Activated CD8-positive, alpha-beta T cell treated with anti-CD3 and anti-CD28 coated beads for 36 hours (primary cell): ENCODE measurements around the gene TRHDE. TPM values are rescaled to one million over a fixed set of nuclear protein-coding genes. Genes with fewer than 3 reads are reported as not detected.

Experiments used
- ATAC-seq: fragments of 200-7000 bp; cut with Tn5 transposase; one replicate; pipeline ENCODE4 v1.10.0; 2021; ENCODE audit warnings: mild to moderate bottlenecking, moderate library complexity
- CTCF ChIA-PET: fragments of 350-600 bp; sonication (Branson Sonifier 250); formaldehyde crosslinking; loops from one replicate; lab custom pipeline; 2021; ENCODE audit warnings: antibody characterized with exemption; lab: Charles Lee
- POLR2A ChIA-PET: fragments of 350-600 bp; sonication (Branson Sonifier 250); formaldehyde crosslinking; loops from one replicate; lab custom pipeline; 2021; ENCODE audit warnings: antibody characterized with exemption; lab: Charles Lee
- DNase-seq: peaks from one replicate; pipeline ENCODE4 v3.0.0-alpha.2; 2020
- H3K27ac Mint-ChIP-seq: one replicate; pipeline ENCODE4 v1.8.0; 2021; ENCODE audit warnings: mild to moderate bottlenecking, mixed read lengths
- H3K27me3 Mint-ChIP-seq: one replicate; pipeline ENCODE4 v1.8.0; 2021; ENCODE audit warnings: mixed read lengths
- H3K36me3 Mint-ChIP-seq: one replicate; pipeline ENCODE4 v1.8.0; 2021; ENCODE audit warnings: low read depth, mixed read lengths
- H3K4me1 Mint-ChIP-seq: one replicate; pipeline ENCODE4 v1.8.0; 2021; ENCODE audit warnings: low read depth, mixed read lengths
- H3K4me3 Mint-ChIP-seq: one replicate; pipeline ENCODE4 v1.8.0; 2021; ENCODE audit warnings: mild to moderate bottlenecking, moderate library complexity, mixed read lengths
- H3K9me3 Mint-ChIP-seq: one replicate; pipeline ENCODE4 v1.8.0; 2021; ENCODE audit warnings: mixed read lengths
- CTCF ChIP-seq: fragments of 200-600 bp; IDR thresholded peaks from one replicate; pipeline ENCODE4 v1.8.0; 2022; ENCODE audit warnings: antibody characterized with exemption, mild to moderate bottlenecking
- intact Hi-C: fragments of 100-400 bp; cut with micrococcal nuclease; formaldehyde crosslinking; loops from one replicate; pipeline ENCODE4 v1.10.0; 2022
- total RNA-seq, 2 experiments: library from RNA; stranded (reverse); gene quantifications; one replicate each; pipeline ENCODE4 v1.2.3, GENCODE V29; 2021

TRHDE gene
- total RNA-seq, 2 experiments from 2014 or later: not detected

DNA sequence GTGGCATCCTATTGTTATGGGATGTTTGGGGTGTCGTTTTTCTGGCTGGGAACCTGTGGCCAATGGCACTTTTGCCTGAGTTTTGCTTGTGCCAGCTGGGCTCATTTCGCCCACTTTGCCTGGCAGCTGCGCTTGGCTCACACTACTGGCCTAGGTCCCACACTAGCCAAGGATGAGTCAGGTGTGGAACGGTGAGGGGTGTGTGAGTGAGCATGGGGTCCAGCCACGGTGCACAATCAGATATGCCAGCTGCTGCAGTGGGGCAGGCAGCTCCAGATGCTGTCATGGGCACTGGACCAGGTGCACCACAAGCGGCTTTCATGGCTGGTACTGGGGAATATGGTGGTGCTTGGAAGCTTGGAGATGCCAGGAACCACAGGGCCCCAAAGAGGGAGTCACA, 21.5 kb downstream of the TRHDE start:
- ChIA-PET CTCF (no interaction called here), POLR2A (no interaction called here)
- Mint-ChIP-seq H3K27ac (no peak overlapping the region), H3K36me3 (no peaks in the 10 kb centered on the region), H3K4me3 (no peak overlapping the region), H3K27me3 (no peaks in the 10 kb centered on the region), H3K9me3 (no peaks in the 10 kb centered on the region), H3K4me1 (no peaks in the 10 kb centered on the region)
- no peak for TF ChIP-seq CTCF
- intact Hi-C loops: no loop called here
- ATAC-seq: no peak
- DNase-seq: no peak

GRCh38 chr12:72295101-72295500, 22.9 kb downstream of the TRHDE start:
- H3K27ac Mint-ChIP-seq: no peak overlapping the region

GRCh38 chr12:72295744-72296143, 23.6 kb downstream of the TRHDE start:
- no peaks in the 10 kb centered on the region for H3K9me3 Mint-ChIP-seq
- CTCF ChIA-PET: no interaction called here
- no peak for TF ChIP-seq CTCF

More at GRCh38 chr12:72295101-72295500, 22.9 kb downstream of the TRHDE start:
- H3K4me3 Mint-ChIP-seq: no peak overlapping the region
- no peaks in the 10 kb centered on the region for H3K4me1 Mint-ChIP-seq
- TF ChIP-seq CTCF: no peak
- no peaks in the 10 kb centered on the region for H3K27me3 Mint-ChIP-seq
- intact Hi-C loops: no loop called here
- no peaks in the 10 kb centered on the region for H3K36me3 Mint-ChIP-seq
- no peak for DNase-seq
- ATAC-seq: no peak
- ChIA-PET CTCF (no interaction called here), POLR2A (interaction anchor here (0.6 kb wide), 1 partner anchor 10 kb away, joined by 3 read pairs; no protein-coding TSS in a partner anchor)
- no peaks in the 10 kb centered on the region for H3K9me3 Mint-ChIP-seq

DNA sequence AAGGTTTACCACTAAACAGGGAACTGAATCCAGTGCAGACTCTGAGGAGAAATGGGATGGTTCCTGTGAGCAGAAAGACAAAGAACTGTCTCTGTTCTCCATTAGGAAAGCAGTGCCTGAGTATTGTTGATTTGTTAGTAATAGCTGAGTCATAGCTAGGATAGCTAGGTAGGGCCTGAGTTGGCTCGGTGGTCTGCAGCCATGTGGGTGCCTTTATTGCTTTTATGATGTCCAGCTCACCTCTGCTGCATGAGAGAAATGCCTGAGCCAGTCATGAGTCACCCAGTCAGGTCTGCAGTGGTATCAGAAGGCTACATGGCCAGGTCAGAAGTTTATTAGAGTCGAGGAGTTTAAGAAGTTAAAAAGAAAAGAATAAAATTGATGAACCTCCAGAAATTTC, 24.2 kb downstream of the TRHDE start:
- intact Hi-C loops: no loop called here
- ATAC-seq: no peak
- no peak for DNase-seq
- H3K27me3 Mint-ChIP-seq: no peaks in the 10 kb centered on the region
- H3K27ac Mint-ChIP-seq: no peak overlapping the region
- TF ChIP-seq CTCF: no peak
- no peaks in the 10 kb centered on the region for H3K36me3 Mint-ChIP-seq
- ChIA-PET POLR2A (no interaction called here), CTCF (no interaction called here)
- no peaks in the 10 kb centered on the region for H3K9me3 Mint-ChIP-seq
- H3K4me3 Mint-ChIP-seq: no peak overlapping the region
- H3K4me1 Mint-ChIP-seq: no peaks in the 10 kb centered on the region

More at GRCh38 chr12:72295744-72296143, 23.6 kb downstream of the TRHDE start:
- DNase-seq (no peak), ATAC-seq (no peak)
- H3K4me3 Mint-ChIP-seq: no peak overlapping the region
- no peaks in the 10 kb centered on the region for H3K4me1 Mint-ChIP-seq
- intact Hi-C loops: no loop called here
- H3K27me3 Mint-ChIP-seq: no peaks in the 10 kb centered on the region
- no peak overlapping the region for H3K27ac Mint-ChIP-seq
- no peaks in the 10 kb centered on the region for H3K36me3 Mint-ChIP-seq
- POLR2A ChIA-PET: no interaction called here

- Mint-ChIP-seq H3K4me3 (no peak overlapping the region), H3K4me1 (no peaks in the 10 kb centered on the region), H3K36me3 (no peaks in the 10 kb centered on the region), H3K27me3 (no peaks in the 10 kb centered on the region), H3K27ac (no peak overlapping the region), H3K9me3 (no peaks in the 10 kb centered on the region)
- no peak for TF ChIP-seq CTCF
- ChIA-PET POLR2A (no interaction called here), CTCF (no interaction called here)
- ATAC-seq (no peak), DNase-seq (no peak)
- intact Hi-C loops: no loop called here
Measured at GRCh38 chr12:72297666-72298065, 25.5 kb downstream of the TRHDE start.
